ENCODE results near the gene GJA4. TPM values are rescaled to one million over a fixed set of nuclear protein-coding genes. Genes with fewer than 3 reads are reported as not detected.

Gene GJA4
- total and polyA plus RNA-seq, 2 of the 8 experiments (the other 6 are each of a cell fraction or from before 2014, with no cell fraction given): 3.2 to 3.9 TPM

DNA sequence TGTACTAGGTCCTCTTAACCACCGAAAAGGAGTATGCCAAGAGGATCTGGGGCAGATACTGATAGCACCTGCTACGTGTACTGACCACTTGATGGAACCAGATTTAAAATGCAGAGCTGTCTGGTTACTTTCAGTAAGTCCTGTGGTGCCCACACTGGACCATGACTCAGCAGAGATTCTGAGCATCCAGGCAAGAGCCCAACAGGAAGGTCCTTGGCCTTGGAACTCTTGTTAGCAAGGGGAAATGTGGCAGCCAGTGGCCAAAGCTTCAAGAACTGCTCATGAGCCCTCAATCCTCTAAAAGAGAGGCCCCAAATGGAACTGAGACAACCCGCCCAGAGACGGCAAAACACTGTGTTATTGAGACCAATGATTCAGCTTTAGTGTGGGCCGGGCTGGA, 42.2 kb upstream of the GJA4 start (continued):
- TF ChIP-seq, protein P1, sequence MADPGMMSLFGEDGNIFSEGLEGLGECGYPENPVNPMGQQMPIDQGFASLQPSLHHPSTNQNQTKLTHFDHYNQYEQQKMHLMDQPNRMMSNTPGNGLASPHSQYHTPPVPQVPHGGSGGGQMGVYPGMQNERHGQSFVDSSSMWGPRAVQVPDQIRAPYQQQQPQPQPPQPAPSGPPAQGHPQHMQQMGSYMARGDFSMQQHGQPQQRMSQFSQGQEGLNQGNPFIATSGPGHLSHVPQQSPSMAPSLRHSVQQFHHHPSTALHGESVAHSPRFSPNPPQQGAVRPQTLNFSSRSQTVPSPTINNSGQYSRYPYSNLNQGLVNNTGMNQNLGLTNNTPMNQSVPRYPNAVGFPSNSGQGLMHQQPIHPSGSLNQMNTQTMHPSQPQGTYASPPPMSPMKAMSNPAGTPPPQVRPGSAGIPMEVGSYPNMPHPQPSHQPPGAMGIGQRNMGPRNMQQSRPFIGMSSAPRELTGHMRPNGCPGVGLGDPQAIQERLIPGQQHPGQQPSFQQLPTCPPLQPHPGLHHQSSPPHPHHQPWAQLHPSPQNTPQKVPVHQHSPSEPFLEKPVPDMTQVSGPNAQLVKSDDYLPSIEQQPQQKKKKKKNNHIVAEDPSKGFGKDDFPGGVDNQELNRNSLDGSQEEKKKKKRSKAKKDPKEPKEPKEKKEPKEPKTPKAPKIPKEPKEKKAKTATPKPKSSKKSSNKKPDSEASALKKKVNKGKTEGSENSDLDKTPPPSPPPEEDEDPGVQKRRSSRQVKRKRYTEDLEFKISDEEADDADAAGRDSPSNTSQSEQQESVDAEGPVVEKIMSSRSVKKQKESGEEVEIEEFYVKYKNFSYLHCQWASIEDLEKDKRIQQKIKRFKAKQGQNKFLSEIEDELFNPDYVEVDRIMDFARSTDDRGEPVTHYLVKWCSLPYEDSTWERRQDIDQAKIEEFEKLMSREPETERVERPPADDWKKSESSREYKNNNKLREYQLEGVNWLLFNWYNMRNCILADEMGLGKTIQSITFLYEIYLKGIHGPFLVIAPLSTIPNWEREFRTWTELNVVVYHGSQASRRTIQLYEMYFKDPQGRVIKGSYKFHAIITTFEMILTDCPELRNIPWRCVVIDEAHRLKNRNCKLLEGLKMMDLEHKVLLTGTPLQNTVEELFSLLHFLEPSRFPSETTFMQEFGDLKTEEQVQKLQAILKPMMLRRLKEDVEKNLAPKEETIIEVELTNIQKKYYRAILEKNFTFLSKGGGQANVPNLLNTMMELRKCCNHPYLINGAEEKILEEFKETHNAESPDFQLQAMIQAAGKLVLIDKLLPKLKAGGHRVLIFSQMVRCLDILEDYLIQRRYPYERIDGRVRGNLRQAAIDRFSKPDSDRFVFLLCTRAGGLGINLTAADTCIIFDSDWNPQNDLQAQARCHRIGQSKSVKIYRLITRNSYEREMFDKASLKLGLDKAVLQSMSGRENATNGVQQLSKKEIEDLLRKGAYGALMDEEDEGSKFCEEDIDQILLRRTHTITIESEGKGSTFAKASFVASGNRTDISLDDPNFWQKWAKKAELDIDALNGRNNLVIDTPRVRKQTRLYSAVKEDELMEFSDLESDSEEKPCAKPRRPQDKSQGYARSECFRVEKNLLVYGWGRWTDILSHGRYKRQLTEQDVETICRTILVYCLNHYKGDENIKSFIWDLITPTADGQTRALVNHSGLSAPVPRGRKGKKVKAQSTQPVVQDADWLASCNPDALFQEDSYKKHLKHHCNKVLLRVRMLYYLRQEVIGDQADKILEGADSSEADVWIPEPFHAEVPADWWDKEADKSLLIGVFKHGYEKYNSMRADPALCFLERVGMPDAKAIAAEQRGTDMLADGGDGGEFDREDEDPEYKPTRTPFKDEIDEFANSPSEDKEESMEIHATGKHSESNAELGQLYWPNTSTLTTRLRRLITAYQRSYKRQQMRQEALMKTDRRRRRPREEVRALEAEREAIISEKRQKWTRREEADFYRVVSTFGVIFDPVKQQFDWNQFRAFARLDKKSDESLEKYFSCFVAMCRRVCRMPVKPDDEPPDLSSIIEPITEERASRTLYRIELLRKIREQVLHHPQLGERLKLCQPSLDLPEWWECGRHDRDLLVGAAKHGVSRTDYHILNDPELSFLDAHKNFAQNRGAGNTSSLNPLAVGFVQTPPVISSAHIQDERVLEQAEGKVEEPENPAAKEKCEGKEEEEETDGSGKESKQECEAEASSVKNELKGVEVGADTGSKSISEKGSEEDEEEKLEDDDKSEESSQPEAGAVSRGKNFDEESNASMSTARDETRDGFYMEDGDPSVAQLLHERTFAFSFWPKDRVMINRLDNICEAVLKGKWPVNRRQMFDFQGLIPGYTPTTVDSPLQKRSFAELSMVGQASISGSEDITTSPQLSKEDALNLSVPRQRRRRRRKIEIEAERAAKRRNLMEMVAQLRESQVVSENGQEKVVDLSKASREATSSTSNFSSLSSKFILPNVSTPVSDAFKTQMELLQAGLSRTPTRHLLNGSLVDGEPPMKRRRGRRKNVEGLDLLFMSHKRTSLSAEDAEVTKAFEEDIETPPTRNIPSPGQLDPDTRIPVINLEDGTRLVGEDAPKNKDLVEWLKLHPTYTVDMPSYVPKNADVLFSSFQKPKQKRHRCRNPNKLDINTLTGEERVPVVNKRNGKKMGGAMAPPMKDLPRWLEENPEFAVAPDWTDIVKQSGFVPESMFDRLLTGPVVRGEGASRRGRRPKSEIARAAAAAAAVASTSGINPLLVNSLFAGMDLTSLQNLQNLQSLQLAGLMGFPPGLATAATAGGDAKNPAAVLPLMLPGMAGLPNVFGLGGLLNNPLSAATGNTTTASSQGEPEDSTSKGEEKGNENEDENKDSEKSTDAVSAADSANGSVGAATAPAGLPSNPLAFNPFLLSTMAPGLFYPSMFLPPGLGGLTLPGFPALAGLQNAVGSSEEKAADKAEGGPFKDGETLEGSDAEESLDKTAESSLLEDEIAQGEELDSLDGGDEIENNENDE (IDR thresholded peaks at IDR 0.05; ENCODE audit: insufficient replicate concordance, low read length): no peak
